ENCODE results near the gene SLC35F6.

The SLC35F6 gene

GRCh38 chr2:26716769-26717168, 47.3 kb upstream of the SLC35F6 start:
- H3K9me2 ChIP-seq (replicated peaks; ENCODE audit: insufficient read depth, low read length): no peaks in the 10 kb centered on the region
- no peak overlapping the region for H2AFZ ChIP-seq (ENCODE audit: low read depth, low read length, severe bottlenecking)
- no peaks in the 10 kb centered on the region for H3F3A ChIP-seq (ENCODE audit: insufficient read depth)
- no peaks in the 10 kb centered on the region for H3K36me3 ChIP-seq (ENCODE audit: low read length)
- no peak overlapping the region for H3K27ac ChIP-seq (ENCODE audit: low read depth, low read length)
- no peaks in the 10 kb centered on the region for H3K9me3 ChIP-seq (ENCODE audit: insufficient read depth, low read length)
- no peaks in the 10 kb centered on the region for H3K79me2 ChIP-seq (ENCODE audit: insufficient read depth, low read length)
- no peak for TF ChIP-seq EZH2phosphoT487 (conservative IDR thresholded peaks at IDR 0.05; ENCODE audit: low read length)
- TF ChIP-seq CTCF (IDR thresholded peaks at IDR 0.05; ENCODE audit: insufficient read depth, low read length, poor library complexity, severe bottlenecking): no peak
- H3K4me3 ChIP-seq (ENCODE audit: insufficient read depth, low read length, poor library complexity, severe bottlenecking): no peak overlapping the region
- no peak overlapping the region for H3K4me2 ChIP-seq (ENCODE audit: low read depth, low read length, poor library complexity, severe bottlenecking)
- no peaks in the 10 kb centered on the region for H4K20me1 ChIP-seq (ENCODE audit: low read depth, low read length)
- no peaks in the 10 kb centered on the region for H3K27me3 ChIP-seq (ENCODE audit: low read length)
- no peak overlapping the region for H3K9ac ChIP-seq (ENCODE audit: low read length)

GRCh38 chr2:26717362-26717761, 46.7 kb upstream of the SLC35F6 start:
- H3K9me2 ChIP-seq (replicated peaks; ENCODE audit: insufficient read depth, low read length): no peaks in the 10 kb centered on the region

GRCh38 chr2:26718949-26719686, 45.0 kb upstream of the SLC35F6 start:
- no peaks in the 10 kb centered on the region for H3K27me3 ChIP-seq (ENCODE audit: low read length)
- no peaks in the 10 kb centered on the region for H4K20me1 ChIP-seq (ENCODE audit: low read depth, low read length)
- no peaks in the 10 kb centered on the region for H3K36me3 ChIP-seq (ENCODE audit: low read length)
- no peak for TF ChIP-seq CTCF (IDR thresholded peaks at IDR 0.05; ENCODE audit: insufficient read depth, low read length, poor library complexity, severe bottlenecking)
- no peak for TF ChIP-seq EZH2phosphoT487 (conservative IDR thresholded peaks at IDR 0.05; ENCODE audit: low read length)
- no peaks in the 10 kb centered on the region for H3K9me2 ChIP-seq (replicated peaks; ENCODE audit: insufficient read depth, low read length)
- H3F3A ChIP-seq (ENCODE audit: insufficient read depth): no peaks in the 10 kb centered on the region
- no peak overlapping the region for H2AFZ ChIP-seq (ENCODE audit: low read depth, low read length, severe bottlenecking)
- no peak overlapping the region for H3K4me2 ChIP-seq (ENCODE audit: low read depth, low read length, poor library complexity, severe bottlenecking)
- H3K9me3 ChIP-seq (ENCODE audit: insufficient read depth, low read length): no peaks in the 10 kb centered on the region
- H3K27ac ChIP-seq (ENCODE audit: low read depth, low read length): no peak overlapping the region
- no peak overlapping the region for H3K9ac ChIP-seq (ENCODE audit: low read length)
- no peak overlapping the region for H3K4me3 ChIP-seq (ENCODE audit: insufficient read depth, low read length, poor library complexity, severe bottlenecking)
- no peaks in the 10 kb centered on the region for H3K79me2 ChIP-seq (ENCODE audit: insufficient read depth, low read length)

More at GRCh38 chr2:26717362-26717761, 46.7 kb upstream of the SLC35F6 start:
- Histone ChIP-seq H2AFZ (ENCODE audit: low read depth, low read length, severe bottlenecking) (no peak overlapping the region), H3K4me3 (ENCODE audit: insufficient read depth, low read length, poor library complexity, severe bottlenecking) (no peak overlapping the region), H3K27ac (ENCODE audit: low read depth, low read length) (no peak overlapping the region), H3F3A (ENCODE audit: insufficient read depth) (no peaks in the 10 kb centered on the region), H3K9me3 (ENCODE audit: insufficient read depth, low read length) (no peaks in the 10 kb centered on the region), H3K4me2 (ENCODE audit: low read depth, low read length, poor library complexity, severe bottlenecking) (no peak overlapping the region), H3K27me3 (ENCODE audit: low read length) (no peaks in the 10 kb centered on the region), H3K9ac (ENCODE audit: low read length) (no peak overlapping the region), H3K36me3 (ENCODE audit: low read length) (no peaks in the 10 kb centered on the region), H4K20me1 (ENCODE audit: low read depth, low read length) (no peaks in the 10 kb centered on the region), H3K79me2 (ENCODE audit: insufficient read depth, low read length) (no peaks in the 10 kb centered on the region)
- TF ChIP-seq EZH2phosphoT487 (conservative IDR thresholded peaks at IDR 0.05; ENCODE audit: low read length) (no peak), CTCF (IDR thresholded peaks at IDR 0.05; ENCODE audit: insufficient read depth, low read length, poor library complexity, severe bottlenecking) (no peak)

All from SU-DHL-6 (cell line).